GM12874 (cell line): ENCODE data around the gene JARID2.

Experiments used
- TF ChIP-seq, protein P1 (sequence below): IDR thresholded peaks from 2 replicates; pipeline ENCODE4 v1.5.1; 2011; ENCODE audit warnings: low read depth, mild to moderate bottlenecking, control low read depth, low read length, moderate library complexity; ENCODE audit not compliant: insufficient read depth

Gene JARID2

GRCh38 chr6:15245361-15246216, at the start of gene JARID2:
JARID2 (plus strand) TSS chr6:15246069; CDS start chr6:15246540, 471 bp downstream.
- TF ChIP-seq, protein P1, sequence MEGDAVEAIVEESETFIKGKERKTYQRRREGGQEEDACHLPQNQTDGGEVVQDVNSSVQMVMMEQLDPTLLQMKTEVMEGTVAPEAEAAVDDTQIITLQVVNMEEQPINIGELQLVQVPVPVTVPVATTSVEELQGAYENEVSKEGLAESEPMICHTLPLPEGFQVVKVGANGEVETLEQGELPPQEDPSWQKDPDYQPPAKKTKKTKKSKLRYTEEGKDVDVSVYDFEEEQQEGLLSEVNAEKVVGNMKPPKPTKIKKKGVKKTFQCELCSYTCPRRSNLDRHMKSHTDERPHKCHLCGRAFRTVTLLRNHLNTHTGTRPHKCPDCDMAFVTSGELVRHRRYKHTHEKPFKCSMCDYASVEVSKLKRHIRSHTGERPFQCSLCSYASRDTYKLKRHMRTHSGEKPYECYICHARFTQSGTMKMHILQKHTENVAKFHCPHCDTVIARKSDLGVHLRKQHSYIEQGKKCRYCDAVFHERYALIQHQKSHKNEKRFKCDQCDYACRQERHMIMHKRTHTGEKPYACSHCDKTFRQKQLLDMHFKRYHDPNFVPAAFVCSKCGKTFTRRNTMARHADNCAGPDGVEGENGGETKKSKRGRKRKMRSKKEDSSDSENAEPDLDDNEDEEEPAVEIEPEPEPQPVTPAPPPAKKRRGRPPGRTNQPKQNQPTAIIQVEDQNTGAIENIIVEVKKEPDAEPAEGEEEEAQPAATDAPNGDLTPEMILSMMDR: no peak

DNA sequence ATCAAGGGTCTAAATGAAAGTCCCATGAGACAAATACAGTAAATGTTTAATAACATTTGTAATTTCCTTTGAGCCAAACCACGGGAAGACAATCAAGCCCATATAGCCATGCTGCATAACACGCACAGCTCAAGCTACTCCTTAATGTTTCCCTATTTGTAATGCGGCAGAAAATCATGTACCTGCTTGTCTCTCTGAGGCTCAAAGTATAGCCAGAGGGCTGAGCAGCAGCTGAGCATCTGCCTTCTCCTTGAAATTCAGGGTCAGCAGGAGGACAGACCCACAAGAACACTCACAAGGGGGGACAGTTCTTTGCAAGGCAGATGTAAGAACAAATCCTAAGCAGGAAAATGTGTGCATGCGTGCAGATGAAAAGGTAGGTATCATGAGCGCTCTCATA, 45.8 kb upstream of the JARID2 start:
- TF ChIP-seq, protein P1: no peak

DNA sequence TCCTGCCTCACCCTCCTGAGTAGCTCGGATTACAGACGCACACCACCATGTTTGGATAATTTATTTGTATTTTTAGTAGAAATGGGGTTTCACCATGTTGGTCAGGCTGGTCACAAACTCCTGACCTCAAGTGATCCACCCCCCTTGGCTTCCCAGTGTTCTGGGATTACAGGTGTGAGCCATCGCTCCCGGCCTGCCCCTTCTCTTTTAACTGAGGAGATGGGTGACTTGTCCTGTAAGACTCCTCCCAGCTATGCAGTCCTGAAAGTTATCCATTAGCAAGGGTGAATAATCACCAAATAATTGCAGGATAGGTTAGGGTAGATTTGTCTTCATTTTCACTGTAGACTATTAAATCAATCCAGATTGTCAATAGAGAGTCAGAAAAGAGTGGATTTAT, 40.5 kb upstream of the JARID2 start:
- TF ChIP-seq, protein P1: no peak

- TF ChIP-seq, protein P1: no peak
Measured at GRCh38 chr6:15206887-15207286, 39.0 kb upstream of the JARID2 start.

DNA sequence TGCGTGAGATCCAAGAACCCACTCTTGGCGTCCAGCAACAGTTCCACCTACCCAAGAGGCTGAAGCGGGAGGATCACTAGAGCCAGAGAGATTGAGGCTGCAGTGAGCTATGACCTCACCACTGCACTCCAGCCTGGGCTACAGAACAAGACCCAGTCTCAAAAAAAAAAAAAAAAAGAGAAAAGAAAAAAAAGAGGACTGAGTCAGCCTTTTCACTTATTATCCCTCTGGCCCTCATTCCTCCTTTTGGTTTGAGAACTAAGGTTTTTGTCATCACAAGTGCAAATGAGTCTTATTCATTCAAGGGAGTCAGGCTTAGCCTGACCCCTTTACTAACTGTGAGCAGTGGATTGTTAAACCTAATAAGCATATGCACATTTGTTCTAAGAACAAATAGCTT, 37.9 kb upstream of the JARID2 start:
- TF ChIP-seq, protein P1: no peak

DNA sequence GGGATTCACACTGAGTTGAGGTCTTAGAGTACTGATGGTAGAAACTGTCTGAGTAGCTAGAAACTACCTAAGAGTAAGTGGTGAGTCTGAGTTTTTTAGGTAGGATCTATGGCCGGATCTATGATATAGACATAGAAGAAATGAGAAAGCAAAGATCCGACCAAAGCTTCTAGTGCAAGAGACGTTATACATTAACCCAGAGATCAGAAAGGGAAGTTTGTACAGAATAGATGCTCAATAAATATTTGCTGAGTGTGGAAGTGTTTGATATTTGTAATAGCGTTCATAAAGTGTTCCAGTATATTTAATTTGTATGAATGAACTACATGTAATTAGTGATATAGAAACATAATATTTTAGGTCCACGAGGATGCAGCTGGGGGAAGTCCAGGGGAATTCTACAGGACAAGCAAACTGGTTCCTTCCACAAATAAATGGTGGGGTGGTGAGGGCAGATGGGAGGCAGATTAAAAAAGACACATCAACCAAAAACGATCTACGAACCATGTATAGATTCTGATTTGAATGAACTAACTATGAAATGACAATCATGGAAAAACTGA, 31.9 kb upstream of the JARID2 start:
- TF ChIP-seq, protein P1: no peak

- TF ChIP-seq, protein P1: no peak
Measured at GRCh38 chr6:15218401-15218800, 27.5 kb upstream of the JARID2 start.
